SK-N-SH (cell line): Measurements from ENCODE around the gene RECK. TPM values are rescaled to one million over a fixed set of nuclear protein-coding genes. Genes with fewer than 3 reads are reported as not detected.
"Not testable (repeated sequence)": the region's sequence is repeated elsewhere in the genome, so short reads cannot be mapped to it uniquely, and the experiment has no call there.

Source experiments
- CTCF ChIA-PET: fragments of 300-600, 350-600 bp; formaldehyde crosslinking; extraction: SDS; loops from one replicate; lab custom pipeline; 2021; lab: Yijun Ruan, JAX
- POLR2A ChIA-PET: fragments of 350-600 bp; sonication (Branson Sonifier 250); formaldehyde crosslinking; extraction: SDS; loops from one replicate; lab custom pipeline; 2020; ENCODE audit warnings: antibody characterized with exemption, inconsistent platforms; lab: Yijun Ruan, JAX
- DNase-seq: peaks from one replicate; pipeline ENCODE4 v3.0.0; 2012
- H2AFZ ChIP-seq: fragments of 200-600 bp; sonication (generic); 2 replicates; pipeline ENCODE4 v1.8.1; 2016; ENCODE audit warnings: antibody characterized with exemption, mild to moderate bottlenecking, low read depth
- H3F3A ChIP-seq: fragments of 200-600 bp; sonication (generic); replicated peaks from 2 replicates; pipeline ENCODE3; 2016; ENCODE audit warnings: antibody characterized with exemption, mild to moderate bottlenecking; ENCODE audit not compliant: insufficient read depth
- H3K27ac ChIP-seq, 2 experiments: fragments of 200-500 bp in 1 of 2; fragments of 200-600 bp in 1 of 2; sonication (Bioruptor generic) in 1 of 2; sonication (generic), shearing (Covaris generic) in 1 of 2; 2 replicates each; pipeline versions ENCODE4 v1.5.1 to v1.6.1; 2014 to 2016; ENCODE audit warnings: low read depth in 2 of 2, inconsistent platforms in 1 of 2, low read length in 1 of 2, mild to moderate bottlenecking in 1 of 2, mixed read lengths in 1 of 2
- H3K27me3 ChIP-seq: fragments of 200-600 bp; sonication (generic), shearing (Covaris generic); 2 replicates; pipeline ENCODE4 v1.6.1; 2016; ENCODE audit warnings: mixed run types; ENCODE audit not compliant: insufficient read depth
- H3K36me3 ChIP-seq, 2 experiments: fragments of 200-500 bp in 1 of 2; fragments of 200-600 bp in 1 of 2; sonication (Bioruptor generic) in 1 of 2; sonication (generic) in 1 of 2; replicated peaks in 1 of 2; 2 replicates each; pipeline versions ENCODE3 to v1.5.1; 2014 to 2016; ENCODE audit warnings: low read length in 1 of 2, mild to moderate bottlenecking in 1 of 2; ENCODE audit not compliant: insufficient read depth in 2 of 2, control insufficient read depth in 1 of 2
- H3K4me1 ChIP-seq, 2 experiments: fragments of 200-500 bp in 1 of 2; fragments of 200-600 bp in 1 of 2; sonication (Bioruptor generic) in 1 of 2; sonication (generic), shearing (Covaris generic) in 1 of 2; 2 replicates each; pipeline versions ENCODE4 v1.5.1 to v1.6.1; 2014 to 2016; ENCODE audit warnings: low read depth in 1 of 2, low read length in 1 of 2, mixed run types in 1 of 2; ENCODE audit not compliant: insufficient read depth in 2 of 2, control insufficient read depth in 1 of 2
- H3K4me2 ChIP-seq: fragments of 200-600 bp; sonication (generic), shearing (Covaris generic); 2 replicates; pipeline ENCODE4 v1.6.1; 2017; ENCODE audit warnings: mixed run types
- H3K4me3 ChIP-seq, 2 experiments: fragments of 200-500 bp in 1 of 2; fragments of 200-600 bp in 1 of 2; sonication (Bioruptor generic) in 1 of 2; sonication (generic), shearing (Covaris generic) in 1 of 2; 2 replicates each; pipeline versions ENCODE4 v1.5.1 to v1.8.1; 2014 to 2016; ENCODE audit warnings: low read depth in 2 of 2, inconsistent platforms in 1 of 2, low read length in 1 of 2, mild to moderate bottlenecking in 1 of 2, mixed read lengths in 1 of 2, moderate library complexity in 1 of 2
- H3K79me2 ChIP-seq: fragments of 200-600 bp; sonication (generic); 2 replicates; pipeline ENCODE4 v1.8.1; 2017; ENCODE audit warnings: mild to moderate bottlenecking; ENCODE audit not compliant: insufficient read depth
- H3K9ac ChIP-seq: fragments of 200-600 bp; sonication (generic); 2 replicates; pipeline ENCODE4 v1.6.1; 2017; ENCODE audit warnings: mixed run types
- H3K9me2 ChIP-seq: fragments of 200-600 bp; sonication (generic); 2 replicates; pipeline ENCODE4 v1.6.1; 2017; ENCODE audit warnings: mixed run types
- H3K9me3 ChIP-seq: fragments of 200-600 bp; sonication (generic); 2 replicates; pipeline ENCODE4 v1.6.1; 2017; ENCODE audit warnings: mixed run types, mild to moderate bottlenecking, moderate library complexity
- H4K20me1 ChIP-seq: fragments of 200-600 bp; sonication (generic); 2 replicates; pipeline ENCODE4 v1.6.1; 2017; ENCODE audit warnings: mild to moderate bottlenecking, mixed run types; ENCODE audit not compliant: insufficient read depth
- CHD2 ChIP-seq: fragments of 150-350 bp; IDR thresholded peaks from 2 replicates; pipeline ENCODE4 v1.6.1; 2018; ENCODE audit warnings: low read length; ENCODE audit not compliant: partially characterized antibody
- ELF1 ChIP-seq: IDR thresholded peaks from 2 replicates; pipeline ENCODE4 v1.4.0; 2012
- EP300 ChIP-seq, 2 experiments: IDR thresholded peaks; 2 replicates each; pipeline versions ENCODE4 v1.4.0 to v1.6.1; 2012; ENCODE audit warnings: borderline replicate concordance in 1 of 2, low read depth in 1 of 2, low read length in 1 of 2
- FOSL2 ChIP-seq: IDR thresholded peaks from 2 replicates; pipeline ENCODE4 v1.4.0; 2012; ENCODE audit warnings: low read depth, mild to moderate bottlenecking, moderate library complexity, borderline replicate concordance
- FOXM1 ChIP-seq: IDR thresholded peaks from 2 replicates; pipeline ENCODE4 v1.4.0; 2012; ENCODE audit warnings: low read depth, mild to moderate bottlenecking
- GATA2 ChIP-seq: sonication (generic); formaldehyde crosslinking; IDR thresholded peaks from 2 replicates; pipeline ENCODE4 v1.5.0; 2020; ENCODE audit warnings: mild to moderate bottlenecking, missing genetic modification reagents
- MXI1 ChIP-seq: IDR thresholded peaks from 2 replicates; pipeline ENCODE4 v1.6.1; 2012; ENCODE audit warnings: mild to moderate bottlenecking, low read depth, low read length, improper control_type of control experiment
- NFIC ChIP-seq: IDR thresholded peaks from 2 replicates; pipeline ENCODE4 v1.4.0; 2012; ENCODE audit warnings: borderline replicate concordance
- NRF1 ChIP-seq: IDR thresholded peaks from 2 replicates; pipeline ENCODE4 v1.6.1; 2012; ENCODE audit warnings: low read depth, mild to moderate bottlenecking, low read length
- RCOR1 ChIP-seq: fragments of 150-350 bp; IDR thresholded peaks from 2 replicates; pipeline ENCODE4 v1.6.1; 2017; ENCODE audit warnings: antibody characterized with exemption, low read length
- REST ChIP-seq: IDR thresholded peaks from 2 replicates; pipeline ENCODE4 v1.6.1; 2012; ENCODE audit warnings: mild to moderate bottlenecking, low read depth, low read length, moderate library complexity
- TEAD4 ChIP-seq: IDR thresholded peaks from 2 replicates; pipeline ENCODE4 v1.4.0; 2012; ENCODE audit warnings: mild to moderate bottlenecking, borderline replicate concordance; ENCODE audit not compliant: insufficient read depth
- YY1 ChIP-seq: IDR thresholded peaks from 2 replicates; pipeline ENCODE4 v1.4.0; 2012; ENCODE audit warnings: low read depth, mild to moderate bottlenecking
- ZBTB33 ChIP-seq: IDR thresholded peaks from 2 replicates; pipeline ENCODE4 v1.4.0; 2012; ENCODE audit warnings: low read depth, borderline replicate concordance
- WGBS: methylation state at CpG from one replicate; pipeline ENCODE4 v1.1.6; 2017; ENCODE audit warnings: low lambda C conversion rate; 5-methylcytosine and 5-hydroxymethylcytosine counted together
- polyA plus RNA-seq, 3 experiments: library from polyadenylated mRNA; depleted of rRNA; stranded (reverse); fragments of >200 nt; gene quantifications; 2 replicates each; pipeline ENCODE4 v1.2.3, GENCODE V29; 2012

The RECK gene
- polyA plus RNA-seq, 1 of the 3 experiments (the other 2 are of a cell fraction): 22.8 TPM

GRCh38 chr9:35997016-35997415, 39.7 kb upstream of the RECK start:
- H3K27ac ChIP-seq: peak overlapping the region in 1 of 2 experiments; percentile 58; a peak in 2 of 4 replicates
- H3K9me2 ChIP-seq, H3K79me2 ChIP-seq, DNase-seq, CTCF ChIA-PET, H2AFZ ChIP-seq, H3K4me3 ChIP-seq, POLR2A ChIA-PET, H3K9me3 ChIP-seq, H3K27me3 ChIP-seq, H4K20me1 ChIP-seq, H3K36me3 ChIP-seq, H3K9ac ChIP-seq, H3K4me2 ChIP-seq: not testable (repeated sequence)
- peaks cover 0 to 17% of the 10 kb centered on the region in 2 experiments; a peak in 1 of 4 replicates for H3K4me1 ChIP-seq
- WGBS: 91% methylated on average over 4 of the region's 4 CpGs
- H3F3A ChIP-seq: peaks cover 31% of the 10 kb centered on the region

- ChIA-PET POLR2A (no interaction called here), CTCF (no interaction called here)
- no peaks in the 10 kb centered on the region for H3K27me3 ChIP-seq
- 27% methylated on average over 1 of the region's 1 CpG for WGBS
- H3K9me3 ChIP-seq: no peaks in the 10 kb centered on the region
- no peaks in the 10 kb centered on the region for H3K9me2 ChIP-seq
- no peak overlapping the region for H3K4me2 ChIP-seq
- H3K4me3 ChIP-seq: no peak overlapping the region
- no peak overlapping the region for H3K9ac ChIP-seq
- DNase-seq: no peak
- H3K36me3 ChIP-seq: no peaks in the 10 kb centered on the region
- no peak overlapping the region for H2AFZ ChIP-seq
- H4K20me1 ChIP-seq: no peaks in the 10 kb centered on the region
- no peaks in the 10 kb centered on the region for H3K79me2 ChIP-seq
- TF ChIP-seq RCOR1: no peak
- no peak for TF ChIP-seq YY1
- no peak for TF ChIP-seq TEAD4
- no peak for TF ChIP-seq CHD2
- no peak for TF ChIP-seq REST
- TF ChIP-seq NRF1: no peak
- no peak for TF ChIP-seq MXI1
- TF ChIP-seq GATA2 (CRISPR knock-in tag): no peak
- TF ChIP-seq ZBTB33: no peak
- TF ChIP-seq FOXM1: no peak
- no peak for TF ChIP-seq ELF1
- no peak for TF ChIP-seq NFIC
- no peak for TF ChIP-seq EP300 (IDR thresholded peaks at IDR 0.05; ENCODE audit: borderline replicate concordance in 1 of 2, low read depth in 1 of 2, low read length in 1 of 2)
- no peak for TF ChIP-seq FOSL2
- no peak overlapping the region for H3K27ac ChIP-seq
- 0 out of 4 replicates have a peak, but pooled peaks cover 0 to 9% of the 10 kb centered on the region in 2 experiments for H3K4me1 ChIP-seq
- H3F3A ChIP-seq: peaks cover 18% of the 10 kb centered on the region
These were observed 38.4 kb upstream of the RECK start for GRCh38 chr9:35998333-35998732.
